A204.1 (cell line): ENCODE data around the gene ILF3.
A peak's percentile ranks its signal among the peaks of the same experiment; 100 is the strongest.

ENCODE experiments used
- FAIRE-seq: peaks from 2 replicates; lab custom pipeline; 2012; peaks lifted over from hg19 to GRCh38; lab: Jason Lieb, UNC

The ILF3 gene

GRCh38 chr19:10653732-10654609 lies at the start of gene ILF3:
Gene ILF3 (plus strand): TSS chr19:10654346. CDS start chr19:10670606, 16,260 bp downstream.
- FAIRE-seq, result peak; percentile 98

DNA sequence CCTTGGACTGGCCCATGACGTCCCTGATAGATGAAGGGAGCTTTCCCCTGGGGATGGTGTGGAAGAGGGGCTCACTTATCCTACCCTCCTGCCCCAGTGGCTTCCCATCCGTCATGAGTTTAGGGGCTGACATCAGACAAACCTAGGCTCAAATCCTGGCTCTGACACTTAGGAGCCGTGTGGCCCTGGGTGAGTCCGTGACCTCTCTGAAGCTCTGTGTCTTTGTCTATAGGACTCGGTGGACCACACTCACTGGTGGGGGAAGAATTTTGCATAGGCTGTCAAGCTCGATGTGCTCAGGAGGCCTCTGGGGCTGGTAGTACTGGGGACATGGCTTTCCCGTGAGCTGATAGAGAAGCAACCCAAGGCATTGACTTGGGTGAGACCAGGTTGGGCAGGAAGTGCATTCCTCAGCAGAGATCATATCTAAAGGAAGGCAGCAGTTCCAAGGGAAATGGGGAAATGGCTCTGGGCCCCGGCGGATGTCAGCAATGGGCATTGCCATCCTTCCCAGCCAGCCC lies 49.6 kb upstream of the ILF3 start:
- FAIRE-seq, result no peak

GRCh38 chr19:10611907-10612306 lies 42.2 kb upstream of the ILF3 start:
- FAIRE-seq, result no peak

DNA sequence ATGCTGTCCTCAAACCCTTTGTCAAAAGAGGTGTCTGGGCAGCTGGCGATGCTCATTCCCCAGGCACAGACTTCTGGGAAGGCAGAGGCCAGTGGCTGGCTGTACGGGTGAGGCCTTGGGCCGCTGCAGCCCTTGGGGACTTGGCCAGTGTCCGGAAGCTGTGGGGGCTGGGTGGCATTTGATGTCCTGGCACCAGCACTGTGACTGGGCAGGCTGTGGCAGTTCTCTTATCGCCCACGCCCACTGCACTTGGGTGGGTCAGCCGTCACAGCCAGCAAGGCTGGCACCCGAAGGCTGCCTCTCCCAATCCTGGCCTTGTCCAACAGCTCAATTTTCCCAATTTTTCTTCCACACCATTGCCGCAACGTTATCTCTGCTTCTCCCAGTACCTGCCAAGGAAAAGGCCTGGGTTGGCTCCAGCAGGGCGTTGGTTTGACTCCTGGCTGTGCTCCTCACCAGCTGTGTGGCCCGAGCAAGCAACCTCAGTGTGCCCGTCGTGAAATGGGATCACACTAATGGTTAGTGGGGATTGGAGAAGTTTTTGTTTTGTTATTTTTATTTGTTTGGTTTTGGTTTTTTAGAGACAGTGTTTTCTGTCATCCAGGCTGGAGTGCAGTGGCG lies 41.5 kb upstream of the ILF3 start:
- no peak for FAIRE-seq

- no peak for FAIRE-seq
Measured at GRCh38 chr19:10615429-10616023, 38.6 kb upstream of the ILF3 start.

DNA sequence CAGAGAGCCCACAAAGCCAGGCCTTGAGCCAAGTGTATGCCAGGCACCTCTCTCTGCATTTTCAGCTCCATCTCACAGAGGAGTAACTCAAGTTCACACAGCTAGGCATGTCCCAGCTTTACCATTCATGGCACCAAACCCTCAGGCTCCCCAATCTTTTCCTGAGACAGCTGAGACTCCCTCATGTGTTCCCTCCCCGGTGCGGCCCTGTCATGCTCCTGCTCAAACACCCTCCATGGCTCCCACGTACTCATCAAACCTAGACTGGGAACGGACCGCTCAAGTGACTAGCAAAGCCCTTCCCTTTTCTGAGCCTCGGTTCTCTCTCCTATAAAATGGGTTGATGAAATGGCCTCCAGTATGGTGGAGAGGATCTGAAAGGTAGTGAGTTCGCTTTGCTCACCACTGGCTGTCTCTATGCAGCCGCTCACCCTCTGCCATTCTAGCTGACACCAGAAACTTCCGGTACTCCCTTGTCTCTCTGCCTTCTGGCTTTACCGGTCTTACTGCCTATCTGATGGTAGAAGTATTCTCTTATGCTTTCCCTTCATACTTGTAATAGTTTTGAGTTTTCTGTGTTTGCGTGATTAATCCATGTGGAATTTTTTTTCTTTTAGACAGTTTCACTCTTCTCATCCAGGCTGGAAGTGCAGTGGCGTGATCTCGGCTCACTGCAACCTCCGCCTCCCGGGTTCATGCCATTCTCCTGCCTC lies 36.6 kb upstream of the ILF3 start:
- no peak for FAIRE-seq

DNA sequence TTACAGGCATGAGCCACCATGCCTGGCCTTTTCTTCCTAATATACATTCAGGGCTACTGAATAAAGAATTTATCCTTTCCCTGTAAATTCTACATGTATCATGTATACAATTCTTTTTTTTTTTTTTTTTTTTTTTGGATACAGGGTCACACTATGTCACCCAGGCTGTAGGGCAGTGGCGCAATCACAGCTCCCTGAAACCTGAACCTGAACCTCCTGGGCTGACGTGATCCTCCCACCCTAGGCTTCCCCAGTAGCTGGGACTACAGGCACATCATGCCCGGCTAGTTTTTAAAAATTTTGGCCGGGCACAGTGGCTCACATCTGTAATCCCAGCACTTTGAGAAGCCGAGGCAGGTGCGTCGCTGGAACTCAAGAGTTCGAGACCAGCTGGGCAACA lies 35.3 kb upstream of the ILF3 start:
- no peak for FAIRE-seq

GRCh38 chr19:10620786-10621185 lies 33.4 kb upstream of the ILF3 start:
- FAIRE-seq, result no peak

GRCh38 chr19:10621966-10622365 lies 32.2 kb upstream of the ILF3 start:
- no peak for FAIRE-seq

- FAIRE-seq, result no peak
Measured at GRCh38 chr19:10624585-10624984, 29.6 kb upstream of the ILF3 start.

DNA sequence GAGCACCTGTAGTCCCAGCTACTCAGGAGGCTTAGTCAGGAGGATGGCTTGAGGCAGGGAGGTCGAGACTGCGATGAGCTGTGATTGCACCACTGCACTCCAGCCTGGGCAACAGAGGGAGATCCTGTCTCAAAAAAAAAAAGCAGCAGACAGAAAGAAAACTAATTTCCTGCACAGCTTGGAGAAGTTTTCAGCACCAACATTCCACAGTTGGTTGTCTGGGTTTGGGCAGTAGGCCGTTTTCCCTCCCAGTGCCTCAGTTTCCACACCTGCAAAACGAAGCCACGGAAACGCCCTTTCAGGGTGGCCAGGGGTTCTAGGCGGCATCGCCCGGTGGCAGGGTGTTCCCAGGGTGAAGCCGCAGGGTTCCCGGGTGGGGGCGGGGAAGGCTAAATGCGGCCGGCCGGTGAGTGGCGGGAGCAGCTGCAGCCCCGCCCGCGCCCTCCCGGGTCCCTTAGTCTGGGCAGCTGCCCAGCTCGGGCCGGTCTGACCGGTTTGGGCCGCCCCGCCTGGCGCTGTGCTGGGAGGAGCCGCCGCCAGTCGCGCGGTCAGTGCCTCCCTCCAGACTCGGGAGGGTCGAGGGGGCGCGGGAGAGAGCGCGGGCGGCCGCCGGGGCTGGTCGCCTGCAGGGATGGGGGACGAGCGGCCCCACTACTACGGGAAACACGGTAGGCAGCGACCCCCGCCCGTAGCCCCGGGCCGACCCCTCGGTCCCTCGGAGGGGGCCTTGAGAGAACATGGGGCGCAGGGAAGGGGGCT lies 29.0 kb upstream of the ILF3 start, which contains the start of gene SLC44A2:
Gene SLC44A2, plus strand, starts transcription at position 551 of the 759 bp plus-strand sequence. Its CDS starts 81 bp downstream, at position 632.
- FAIRE-seq, result no peak

GRCh38 chr19:10625762-10626138 lies 28.4 kb upstream of the ILF3 start:
- FAIRE-seq, result no peak

- no peak for FAIRE-seq
Measured at GRCh38 chr19:10631874-10632273, 22.3 kb upstream of the ILF3 start.

- no peak for FAIRE-seq
Measured at GRCh38 chr19:10634430-10634829, 19.7 kb upstream of the ILF3 start.

- FAIRE-seq, result no peak
Measured at GRCh38 chr19:10634963-10635362, 19.2 kb upstream of the ILF3 start.

DNA sequence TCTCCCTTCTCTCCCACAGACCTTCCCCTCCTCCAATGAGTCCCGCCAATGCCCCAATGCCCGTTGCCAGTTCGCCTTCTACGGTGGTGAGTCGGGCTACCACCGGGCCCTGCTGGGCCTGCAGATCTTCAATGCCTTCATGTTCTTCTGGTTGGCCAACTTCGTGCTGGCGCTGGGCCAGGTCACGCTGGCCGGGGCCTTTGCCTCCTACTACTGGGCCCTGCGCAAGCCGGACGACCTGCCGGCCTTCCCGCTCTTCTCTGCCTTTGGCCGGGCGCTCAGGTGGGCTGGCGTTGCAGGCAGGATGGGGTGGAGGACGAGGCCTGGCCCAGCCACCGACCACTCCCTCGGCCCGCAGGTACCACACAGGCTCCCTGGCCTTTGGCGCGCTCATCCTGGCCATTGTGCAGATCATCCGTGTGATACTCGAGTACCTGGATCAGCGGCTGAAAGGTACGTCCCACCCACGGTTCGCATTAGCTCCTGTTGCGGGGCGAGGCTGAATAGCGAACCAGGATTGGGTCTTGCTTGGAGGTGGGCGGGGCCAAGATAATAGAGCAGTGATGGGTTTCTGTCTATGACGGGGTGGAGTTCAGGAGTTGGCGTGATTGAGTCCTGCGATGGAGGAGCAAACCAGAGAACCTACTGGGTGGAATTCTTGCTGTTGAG lies 17.7 kb upstream of the ILF3 start:
- no peak for FAIRE-seq

DNA sequence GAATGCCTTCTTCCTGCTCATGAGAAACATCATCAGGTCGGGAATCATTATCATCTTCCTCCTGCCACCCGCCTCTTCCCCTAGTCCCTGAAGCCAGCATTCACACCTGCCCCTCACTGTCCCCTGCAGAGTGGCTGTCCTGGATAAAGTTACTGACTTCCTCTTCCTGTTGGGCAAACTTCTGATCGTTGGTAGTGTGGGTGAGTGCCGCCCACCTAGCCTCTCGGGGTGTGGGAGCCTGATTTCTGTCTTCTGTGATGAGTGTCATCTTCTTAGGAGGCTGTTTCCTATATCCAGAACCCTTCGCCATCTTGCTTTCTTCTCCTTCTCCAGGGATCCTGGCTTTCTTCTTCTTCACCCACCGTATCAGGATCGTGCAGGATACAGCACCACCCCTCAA lies 16.3 kb upstream of the ILF3 start:
- no peak for FAIRE-seq

- no peak for FAIRE-seq
Measured at GRCh38 chr19:10639836-10640235, 14.3 kb upstream of the ILF3 start.

- FAIRE-seq, result no peak
Measured at GRCh38 chr19:10640361-10640760, 13.8 kb upstream of the ILF3 start.

GRCh38 chr19:10641248-10641647 lies 12.9 kb upstream of the ILF3 start:
- FAIRE-seq, result no peak
